Measurements from ENCODE around the gene SLC16A3.

SLC16A3 gene

GRCh38 chr17:82228842-82229697, at the start of gene SLC16A3:
TSS of gene SLC16A3 (plus strand) at chr17:82229042. CDS start at chr17:82236009, 6,967 bp downstream.
- TF ChIP-seq CTCF (IDR thresholded peaks at IDR 0.05) (no peak), ZFX (IDR thresholded peaks at IDR 0.05; ENCODE audit: borderline replicate concordance) (no peak)
- H3K27ac ChIP-seq = peak within 1 kb of the TSS; percentile 83

GRCh38 chr17:82179412-82179811, 49.4 kb upstream of the SLC16A3 start:
- TF ChIP-seq CTCF (IDR thresholded peaks at IDR 0.05) (no peak), ZFX (IDR thresholded peaks at IDR 0.05; ENCODE audit: borderline replicate concordance) (no peak)
- H3K27ac ChIP-seq = no peak overlapping the region

- no peak overlapping the region for H3K27ac ChIP-seq
- TF ChIP-seq CTCF (IDR thresholded peaks at IDR 0.05) = no peak
- TF ChIP-seq ZFX (IDR thresholded peaks at IDR 0.05; ENCODE audit: borderline replicate concordance) = no peak
Observed at GRCh38 chr17:82179946-82180475, 48.8 kb upstream of the SLC16A3 start.

GRCh38 chr17:82180776-82181528, 47.9 kb upstream of the SLC16A3 start:
- no peak for TF ChIP-seq ZFX (IDR thresholded peaks at IDR 0.05; ENCODE audit: borderline replicate concordance)
- TF ChIP-seq CTCF (IDR thresholded peaks at IDR 0.05) = no peak
- no peak overlapping the region for H3K27ac ChIP-seq

- TF ChIP-seq CTCF (IDR thresholded peaks at IDR 0.05) (no peak), ZFX (IDR thresholded peaks at IDR 0.05; ENCODE audit: borderline replicate concordance) (no peak)
- H3K27ac ChIP-seq = no peak overlapping the region
Observed at GRCh38 chr17:82184761-82185160, 44.1 kb upstream of the SLC16A3 start.

- TF ChIP-seq ZFX (IDR thresholded peaks at IDR 0.05; ENCODE audit: borderline replicate concordance) (no peak), CTCF (IDR thresholded peaks at IDR 0.05) (no peak)
- no peak overlapping the region for H3K27ac ChIP-seq
Observed at GRCh38 chr17:82186221-82186620, 42.6 kb upstream of the SLC16A3 start.
